Stomach (tissue), 9 donors: ENCODE measurements around the gene TBC1D5. TPM values are rescaled to one million over a fixed set of nuclear protein-coding genes. Genes with fewer than 3 reads are reported as not detected.

Experiments used
- DNase-seq, 2 donors: peaks; one replicate each; pipeline versions ENCODE4 v3.0.0 to v3.0.0-alpha.2; 2013 to 2019
- H3K27ac ChIP-seq, 5 donors: fragments of 200-600 bp in 4 of 5; sonication (generic) in 4 of 5; one replicate each; pipeline ENCODE4 v1.5.1; 2013 to 2019; ENCODE audit warnings: mild to moderate bottlenecking in 1 of 5, moderate library complexity in 1 of 5
- H3K27me3 ChIP-seq, 3 donors: fragments of 200-600 bp; sonication (generic); one replicate each; pipeline ENCODE4 v1.5.1; 2017 to 2019; ENCODE audit warnings: mixed run types in 1 of 3
- H3K36me3 ChIP-seq, 4 donors: fragments of 200-600 bp; sonication (generic); 1 replicate in 3 of 4; 2 replicates in 1 of 4; pipeline ENCODE4 v1.5.1; 2016 to 2019
- H3K4me1 ChIP-seq, 4 donors: fragments of 200-600 bp; sonication (generic); one replicate each; pipeline ENCODE4 v1.5.1; 2016 to 2019
- H3K4me3 ChIP-seq, 4 donors: fragments of 200-600 bp; sonication (generic) in 3 of 4; one replicate each; pipeline ENCODE4 v1.5.1; 2016 to 2019; ENCODE audit warnings: mild to moderate bottlenecking in 1 of 4
- H3K9me3 ChIP-seq, 4 donors: fragments of 200-600 bp; sonication (generic); one replicate each; pipeline ENCODE4 v1.5.1; 2016 to 2019
- CTCF ChIP-seq, 7 experiments: fragments of 450-650 bp in 4 of 7; fragments of 200-600 bp in 3 of 7; sonication (generic) in 3 of 7; IDR thresholded peaks; one replicate each; pipeline ENCODE4 v1.5.1; 2016 to 2019; ENCODE audit warnings: antibody characterized with exemption in 7 of 7, control low read depth in 2 of 7, mild to moderate bottlenecking in 1 of 7
- EP300 ChIP-seq: sonication (generic); formaldehyde crosslinking; IDR thresholded peaks from one replicate; pipeline ENCODE4 v1.6.1; 2017; ENCODE audit warnings: antibody characterized with exemption
- POLR2A ChIP-seq, 4 donors: fragments of 450-650 bp; IDR thresholded peaks; one replicate each; pipeline ENCODE4 v1.6.1; 2016; ENCODE audit warnings: antibody characterized with exemption in 4 of 4, control low read depth in 2 of 4, mild to moderate bottlenecking in 1 of 4, moderate library complexity in 1 of 4
- POLR2AphosphoS5 ChIP-seq, 3 donors: sonication (generic); formaldehyde crosslinking; IDR thresholded peaks; one replicate each; pipeline ENCODE4 v1.6.1; 2016; ENCODE audit warnings: antibody characterized with exemption in 3 of 3
- WGBS, 5 donors: extraction: QIAGEN DNeasy Blood & Tissue Kit in 3 of 5; methylation state at CpG; one replicate each; pipeline versions ENCODE4 v1.1.5 to v1.1.7; 2013 to 2018; 5-methylcytosine and 5-hydroxymethylcytosine counted together
- intact Hi-C: fragments of 100-400 bp; cut with DNase I; formaldehyde crosslinking; loops from one replicate; pipeline ENCODE4 v1.15.1; 2023; ENCODE audit warnings: low total_unique reads
- polyA plus RNA-seq, 3 donors: library from polyadenylated mRNA; stranded (reverse); fragments of 200-250 nt; gene quantifications; one replicate each; pipeline ENCODE4 v1.2.3, GENCODE V29; 2013
- total RNA-seq, 5 donors: library from RNA; depleted of rRNA; stranded (reverse); fragments of >200 nt; gene quantifications; one replicate each; pipeline versions ENCODE4 v1.1.0 to v1.2.3, GENCODE V29; 2014 to 2016
- donor health status: healthy with polysubstance abuse.
- donor health status: Bipolar disorder and iron deficiency.
- donor health status: healthy.

TBC1D5 gene
- total and polyA plus RNA-seq, 8 donors, result 4.7 to 75.1 (median 32.0) TPM

DNA sequence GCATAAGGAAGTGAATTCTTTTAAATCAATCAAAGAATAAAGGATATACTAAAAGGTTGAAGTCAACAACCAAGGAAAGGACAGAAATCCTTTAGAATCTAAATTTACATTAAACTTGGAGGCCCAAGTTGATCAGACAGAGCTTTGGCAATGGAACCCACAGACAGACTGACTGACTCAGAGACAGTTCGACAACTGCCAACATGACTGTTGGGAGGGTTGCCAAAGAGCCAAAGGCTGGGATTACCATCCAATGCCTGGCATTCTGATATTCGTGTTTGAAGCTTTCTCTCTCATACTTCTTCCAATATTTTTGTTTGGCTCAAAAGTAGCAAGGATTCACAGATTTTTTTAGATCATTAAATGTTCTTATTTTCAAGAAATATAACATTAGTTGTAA lies 451.5 kb downstream of the TBC1D5 start:
- H3K36me3 ChIP-seq, result peaks cover 0 to 32% (median 17%) of the 10 kb centered on the region in 4 donors
- 74 to 93% (median 85%) methylated on average over 2 of the region's 2 CpGs for WGBS, 5 donors
- no peak for TF ChIP-seq EP300
- no peaks in the 10 kb centered on the region for H3K4me1 ChIP-seq
- intact Hi-C loops, result no loop called here
- no peak overlapping the region for H3K27ac ChIP-seq
- no peaks in the 10 kb centered on the region for H3K27me3 ChIP-seq
- no peak for DNase-seq
- H3K9me3 ChIP-seq, result no peaks in the 10 kb centered on the region
- no peak overlapping the region for H3K4me3 ChIP-seq

GRCh38 chr3:17288839-17289399 lies 453.5 kb downstream of the TBC1D5 start:
- Histone ChIP-seq H3K9me3 (no peaks in the 10 kb centered on the region), H3K36me3 (peaks cover 0 to 32% (median 17%) of the 10 kb centered on the region in 4 donors), H3K27me3 (no peaks in the 10 kb centered on the region), H3K4me1 (no peaks in the 10 kb centered on the region), H3K4me3 (no peak overlapping the region), H3K27ac (no peak overlapping the region)
- no peak for DNase-seq
- intact Hi-C loops, result no loop called here
- TF ChIP-seq CTCF (IDR thresholded peaks at IDR 0.05), result no peak
- no peak for TF ChIP-seq POLR2A (IDR thresholded peaks at IDR 0.05)
- TF ChIP-seq POLR2AphosphoS5 (IDR thresholded peaks at IDR 0.05), result no peak
- TF ChIP-seq EP300, result no peak
- 97 to 98% (median 98%) methylated on average over 11 to 14 of the region's 14 CpGs for WGBS, 5 donors

GRCh38 chr3:17287006-17287689 lies 455.3 kb downstream of the TBC1D5 start:
- intact Hi-C loops, result no loop called here
- H3K27me3 ChIP-seq, result no peaks in the 10 kb centered on the region
- TF ChIP-seq POLR2AphosphoS5 (IDR thresholded peaks at IDR 0.05) (no peak), POLR2A (IDR thresholded peaks at IDR 0.05) (no peak), CTCF (IDR thresholded peaks at IDR 0.05) (no peak), EP300 (no peak)
- H3K9me3 ChIP-seq, result no peaks in the 10 kb centered on the region
- 91 to 93% (median 92%) methylated on average over 5 of the region's 5 CpGs for WGBS, 5 donors
- peaks cover 0 to 32% (median 17%) of the 10 kb centered on the region in 4 donors for H3K36me3 ChIP-seq
- no peak overlapping the region for H3K4me3 ChIP-seq
- DNase-seq, result no peak
- H3K27ac ChIP-seq, result no peak overlapping the region
- H3K4me1 ChIP-seq, result no peaks in the 10 kb centered on the region

- H3K4me1 ChIP-seq, result no peaks in the 10 kb centered on the region
- no peaks in the 10 kb centered on the region for H3K27me3 ChIP-seq
- DNase-seq, result no peak
- no peak overlapping the region for H3K27ac ChIP-seq
- no peak for TF ChIP-seq POLR2A (IDR thresholded peaks at IDR 0.05)
- intact Hi-C loops, result no loop called here
- H3K36me3 ChIP-seq, result peaks cover 0 to 9% (median 4%) of the 10 kb centered on the region in 4 donors
- H3K4me3 ChIP-seq, result no peak overlapping the region
- H3K9me3 ChIP-seq, result no peaks in the 10 kb centered on the region
- WGBS, 5 donors, result 87 to 97% (median 95%) methylated on average over 2 of the region's 2 CpGs
These were observed 464.4 kb downstream of the TBC1D5 start for GRCh38 chr3:17278006-17278405.

GRCh38 chr3:17266846-17267245 lies 475.6 kb downstream of the TBC1D5 start:
- Histone ChIP-seq H3K27ac (no peak overlapping the region), H3K9me3 (no peaks in the 10 kb centered on the region), H3K4me3 (no peak overlapping the region), H3K4me1 (peaks cover 0 to 7% (median 3%) of the 10 kb centered on the region in 4 donors), H3K36me3 (no peaks in the 10 kb centered on the region), H3K27me3 (no peaks in the 10 kb centered on the region)
- no peak for DNase-seq
- TF ChIP-seq POLR2A (IDR thresholded peaks at IDR 0.05) (no peak), EP300 (no peak), CTCF (IDR thresholded peaks at IDR 0.05) (no peak), POLR2AphosphoS5 (IDR thresholded peaks at IDR 0.05) (no peak)
- intact Hi-C loops, result loop anchor here (10.0 kb wide), 1 partner anchor 578 kb away; no protein-coding TSS in a partner anchor
- WGBS, 5 donors, result 88 to 96% (median 93%) methylated on average over 5 of the region's 5 CpGs
